Erythroblast (primary cell): ENCODE measurements around the gene MESP2.

Source experiments
- GATA1 ChIP-seq: IDR thresholded peaks from 2 replicates; pipeline ENCODE4 v1.6.1; 2011; ENCODE audit warnings: low read depth, mild to moderate bottlenecking, control low read depth, low read length, moderate library complexity
- POLR2A ChIP-seq: IDR thresholded peaks from 2 replicates; pipeline ENCODE4 v1.6.1; 2011; ENCODE audit warnings: mild to moderate bottlenecking, low read length

GRCh38 chr15:89785774-89786140, 9.6 kb downstream of the MESP2 start:
- TF ChIP-seq POLR2A: no peak
- TF ChIP-seq GATA1: no peak
